HCT116 (cell line): ENCODE data around the gene CARNS1. TPM values are rescaled to one million over a fixed set of nuclear protein-coding genes. Genes with fewer than 3 reads are reported as not detected.

Experiments
- ATAC-seq: fragments of 200-7000 bp; cut with Tn5 transposase; 2 replicates; pipeline ENCODE4 v1.9.1; 2020; ENCODE audit warnings: mild to moderate bottlenecking, moderate library complexity
- BruUV-seq: library from RNA; stranded (reverse); fragments of 400-500 nt; replicated peaks from 2 replicates; lab custom pipeline; 2021; lab: Mats Ljungman, UMichigan
- CTCF ChIA-PET: fragments of 300-600 bp; sonication (Branson Sonifier 250); formaldehyde crosslinking; loops from one replicate; lab custom pipeline; 2021; ENCODE audit warnings: antibody characterized with exemption; lab: Charles Lee
- POLR2A ChIA-PET: fragments of 300-600, 350-600 bp; sonication (Branson Sonifier 250); formaldehyde crosslinking; loops from one replicate; lab custom pipeline; 2021; ENCODE audit warnings: antibody characterized with exemption; lab: Charles Lee
- RAD21 ChIA-PET, 2 experiments: fragments of 300-600 bp; sonication (Branson Sonifier 250); formaldehyde crosslinking; loops; one replicate each; lab custom pipeline; 2023; ENCODE audit warnings: low total read pairs in 2 of 2; ENCODE audit not compliant: uncharacterized antibody in 2 of 2, unreplicated experiment in 2 of 2, low non-redundant PET in 1 of 2; lab: Charles Lee
- DNase-seq: peaks from one replicate; pipeline ENCODE4 v3.0.0-alpha.2; 2010; ENCODE audit warnings: low read depth, low spot score
- H2AFZ ChIP-seq: fragments of 200-600 bp; shearing (Covaris generic), sonication (generic); 2 replicates; pipeline ENCODE4 v1.6.1; 2017; ENCODE audit warnings: low read depth, mixed run types, mixed read lengths, antibody characterized with exemption, low read length; ENCODE audit not compliant: poor library complexity, severe bottlenecking
- H3K27ac ChIP-seq: 2 replicates; pipeline ENCODE4 v1.5.1; 2012; ENCODE audit warnings: low read depth, low read length
- H3K27me3 ChIP-seq: fragments of 200-600 bp; sonication (generic); 2 replicates; pipeline ENCODE4 v1.6.1; 2016; ENCODE audit warnings: mixed run types, low read length, mixed read lengths; ENCODE audit not compliant: insufficient read depth
- H3K36me3 ChIP-seq, 2 experiments: fragments of 200-500 bp in 1 of 2; fragments of 200-600 bp in 1 of 2; sonication (Bioruptor generic) in 1 of 2; sonication (generic) in 1 of 2; 2 replicates each; pipeline versions ENCODE4 v1.5.1 to v1.6.1; 2014 to 2016; ENCODE audit warnings: low read length in 2 of 2, inconsistent platforms in 1 of 2, mixed read lengths in 1 of 2, mixed run types in 1 of 2; ENCODE audit not compliant: insufficient read depth in 2 of 2, control insufficient read depth in 1 of 2
- H3K4me1 ChIP-seq, 2 experiments: fragments of 200-600 bp in 1 of 2; sonication (generic) in 1 of 2; 2 replicates each; pipeline versions ENCODE4 v1.5.1 to v1.6.1; 2012 to 2017; ENCODE audit warnings: low read length in 2 of 2, inconsistent platforms in 1 of 2, mild to moderate bottlenecking in 1 of 2, mixed read lengths in 1 of 2, mixed run types in 1 of 2, moderate library complexity in 1 of 2; ENCODE audit not compliant: insufficient read depth in 2 of 2, control insufficient read depth in 1 of 2
- H3K4me2 ChIP-seq: fragments of 200-600 bp; sonication (generic); 2 replicates; pipeline ENCODE4 v1.6.1; 2017; ENCODE audit warnings: mixed run types, low read length, mixed read lengths
- H3K4me3 ChIP-seq, 2 experiments: fragments of 200-600 bp in 1 of 2; sonication (generic) in 1 of 2; replicated peaks in 1 of 2; 2 replicates each; pipeline ENCODE4 v1.5.1; 2011 to 2016; ENCODE audit warnings: low read length in 2 of 2, control low read depth in 1 of 2, low read depth in 1 of 2, mild to moderate bottlenecking in 1 of 2, mixed read lengths in 1 of 2, mixed run types in 1 of 2
- H3K79me2 ChIP-seq: fragments of 200-600 bp; sonication (generic); 2 replicates; pipeline ENCODE4 v1.6.1; 2017; ENCODE audit warnings: mild to moderate bottlenecking, mixed run types, low read length, moderate library complexity, mixed read lengths; ENCODE audit not compliant: insufficient read depth
- H3K9ac ChIP-seq: fragments of 200-600 bp; sonication (generic); 2 replicates; pipeline ENCODE4 v1.6.1; 2016; ENCODE audit warnings: low read length, mixed read lengths
- H3K9me2 ChIP-seq: fragments of 200-600 bp; sonication (generic), shearing (Covaris generic); 2 replicates; pipeline ENCODE4 v1.6.1; 2017; ENCODE audit warnings: mixed run types, mild to moderate bottlenecking, moderate library complexity; ENCODE audit not compliant: insufficient read depth
- H3K9me3 ChIP-seq, 2 experiments: fragments of 200-500 bp in 1 of 2; fragments of 200-600 bp in 1 of 2; sonication (Bioruptor generic) in 1 of 2; sonication (generic) in 1 of 2; 2 replicates each; pipeline ENCODE4 v1.6.1; 2014 to 2017; ENCODE audit warnings: low read length in 2 of 2, mixed read lengths in 2 of 2, inconsistent platforms in 1 of 2, low read depth in 1 of 2, mild to moderate bottlenecking in 1 of 2, mixed run types in 1 of 2, moderate library complexity in 1 of 2; ENCODE audit not compliant: control insufficient read depth in 1 of 2, insufficient read depth in 1 of 2
- H4K20me1 ChIP-seq: fragments of 200-600 bp; sonication (generic), shearing (Covaris generic); 2 replicates; pipeline ENCODE4 v1.6.1; 2017; ENCODE audit warnings: mixed run types, mild to moderate bottlenecking, moderate library complexity; ENCODE audit not compliant: insufficient read depth
- ATF3 ChIP-seq: IDR thresholded peaks from 2 replicates; pipeline ENCODE4 v1.6.1; 2012
- CBX3 ChIP-seq: IDR thresholded peaks from 2 replicates; pipeline ENCODE4 v1.6.1; 2012; ENCODE audit warnings: low read depth
- EGR1 ChIP-seq: IDR thresholded peaks from 2 replicates; pipeline ENCODE4 v1.6.1; 2012; ENCODE audit warnings: low read depth
- ELF1 ChIP-seq: IDR thresholded peaks from 2 replicates; pipeline ENCODE4 v1.6.1; 2012; ENCODE audit warnings: low read depth, borderline replicate concordance
- POLR2AphosphoS5 ChIP-seq: IDR thresholded peaks from 2 replicates; pipeline ENCODE4 v1.6.1; 2011; ENCODE audit warnings: mild to moderate bottlenecking, low read depth, low read length, moderate library complexity
- SIN3A ChIP-seq: IDR thresholded peaks from 2 replicates; pipeline ENCODE4 v1.6.1; 2012; ENCODE audit warnings: low read depth
- YY1 ChIP-seq: IDR thresholded peaks from 2 replicates; pipeline ENCODE4 v1.6.1; 2011; ENCODE audit warnings: low read length, low read depth, moderate library complexity, mild to moderate bottlenecking; ENCODE audit not compliant: insufficient replicate concordance; ENCODE audit errors: extremely low read depth
- ZFX ChIP-seq: fragments of 450-650 bp; IDR thresholded peaks from 2 replicates; pipeline ENCODE4 v1.6.1; 2017
- ZNF274 ChIP-seq: fragments of 200-500 bp; sonication (Bioruptor generic); IDR thresholded peaks from 2 replicates; pipeline ENCODE4 v1.6.1; 2014; ENCODE audit warnings: mild to moderate bottlenecking, low read depth, low read length, inconsistent platforms
- intact Hi-C: fragments of 100-400 bp; cut with micrococcal nuclease; formaldehyde crosslinking; loops from 2 replicates; pipeline ENCODE4 v1.10.0; 2022
- total RNA-seq: library from RNA; stranded (reverse); gene quantifications from one replicate; pipeline ENCODE4 v1.2.1, GENCODE V29; 2021; ENCODE audit not compliant: unreplicated experiment
- TF ChIP-seq, protein P1 (sequence below), 3 experiments: fragments of 200-600 bp in 1 of 3; sonication (generic) in 1 of 3; IDR thresholded peaks in 2 of 3; conservative IDR thresholded peaks in 1 of 3; 2 replicates each; pipeline ENCODE4 v1.5.1; 2012 to 2017; ENCODE audit warnings: low read depth in 2 of 3, low read length in 2 of 3, antibody characterized with exemption in 1 of 3, borderline replicate concordance in 1 of 3, control low read depth in 1 of 3, mild to moderate bottlenecking in 1 of 3, mixed read lengths in 1 of 3, mixed run types in 1 of 3, moderate library complexity in 1 of 3; ENCODE audit not compliant: insufficient read depth in 1 of 3
- TF ChIP-seq, protein P2 (sequence below): IDR thresholded peaks from 2 replicates; pipeline ENCODE4 v1.6.1; 2012; ENCODE audit warnings: low read depth

Gene CARNS1
- total RNA-seq, 1 experiment from 2014 or later = 1.0 TPM

- intact Hi-C loops = no loop called here
- Histone ChIP-seq H4K20me1 (no peaks in the 10 kb centered on the region), H3K9me3 (no peaks in the 10 kb centered on the region), H3K79me2 (no peaks in the 10 kb centered on the region), H3K27me3 (no peaks in the 10 kb centered on the region), H2AFZ (no peak overlapping the region), H3K4me1 (peaks cover 17 to 45% of the 10 kb centered on the region in 2 experiments; a peak in 3 of 4 replicates), H3K4me3 (peak overlapping the region; percentile 40 to 63), H3K4me2 (peak overlapping the region; percentile 72), H3K27ac (peak overlapping the region; percentile 83), H3K9ac (peak overlapping the region; percentile 79), H3K36me3 (no peaks in the 10 kb centered on the region), H3K9me2 (no peaks in the 10 kb centered on the region)
- no TSS peak for BruUV-seq
- POLR2A ChIA-PET = interaction anchor here (0.5 to 1.4 kb wide), 2 partner anchors 18 to 73 kb away, joined by 3 to 4 read pairs; partner anchors contain the start of gene PPP1CA
- RAD21 ChIA-PET = interaction anchor here in 1 of 2 experiments (1.3 kb wide), 1 partner anchor 18 kb away, joined by 4 read pairs; the partner anchor contains the start of gene PPP1CA
- CTCF ChIA-PET = interaction anchor here (0.5 to 1.7 kb wide), 3 partner anchors 19 to 85 kb away, joined by 3 to 6 read pairs (median 3); partner anchors contain the start of genes PITPNM1 and PPP1CA
- no peak for DNase-seq
- TF ChIP-seq ATF3 = no peak
- TF ChIP-seq ZNF274 = no peak
- TF ChIP-seq SIN3A = no peak
- no peak for ATAC-seq
These were observed 4.7 kb downstream of the CARNS1 start for GRCh38 chr11:67420147-67420645.

DNA sequence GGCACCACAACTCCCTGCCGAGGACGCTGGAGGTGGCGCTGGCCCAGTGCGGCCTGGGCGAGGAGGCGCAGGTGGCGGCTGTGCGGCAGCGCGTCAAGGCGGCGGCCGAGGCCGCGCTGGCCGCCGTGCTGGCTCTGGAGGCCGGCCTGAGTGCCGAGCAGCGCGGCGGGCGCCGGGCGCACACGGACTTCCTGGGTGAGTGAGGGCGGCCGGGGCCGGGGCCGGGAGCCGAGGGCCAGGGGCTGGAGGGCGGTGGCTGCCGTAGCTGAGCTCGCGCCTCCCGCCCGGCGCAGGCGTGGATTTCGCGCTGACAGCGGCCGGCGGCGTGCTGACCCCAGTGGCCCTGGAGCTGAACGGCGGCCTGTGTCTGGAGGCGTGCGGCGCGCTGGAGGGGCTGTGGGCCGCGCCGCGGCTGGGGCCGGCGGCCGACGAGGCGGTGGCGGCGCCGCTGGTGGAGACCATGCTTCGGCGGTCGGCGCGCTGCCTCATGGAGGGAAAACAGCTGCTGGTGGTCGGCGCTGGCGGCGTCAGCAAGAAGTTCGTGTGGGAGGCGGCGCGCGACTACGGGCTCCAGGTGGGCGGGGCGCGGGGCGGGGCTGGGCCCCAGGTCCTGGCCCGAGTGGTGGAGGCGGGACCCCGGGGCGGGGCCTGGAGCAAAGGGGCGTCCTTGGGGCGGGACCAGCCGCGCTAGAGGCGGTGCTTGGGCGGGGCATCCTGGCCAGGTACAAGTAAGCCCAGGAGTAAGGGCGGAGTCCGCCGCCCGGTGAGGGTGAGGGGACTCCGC is 5.4 kb downstream of the CARNS1 start:
- peaks cover 17 to 40% of the 10 kb centered on the region in 2 experiments; a peak in 3 of 4 replicates for H3K4me1 ChIP-seq
- H3K27me3 ChIP-seq = no peaks in the 10 kb centered on the region
- H3K4me2 ChIP-seq = peak overlapping the region; percentile 72
- H3K9me3 ChIP-seq = no peaks in the 10 kb centered on the region
- H4K20me1 ChIP-seq = no peaks in the 10 kb centered on the region
- no peaks in the 10 kb centered on the region for H3K9me2 ChIP-seq
- peak overlapping the region; percentile 83 for H3K27ac ChIP-seq
- ChIA-PET RAD21 (interaction anchor here in 1 of 2 experiments (1.3 kb wide), 1 partner anchor 19 kb away, joined by 4 read pairs; the partner anchor contains the start of gene PPP1CA), POLR2A (interaction anchor here (0.5 to 1.4 kb wide), 2 partner anchors 19 to 73 kb away, joined by 3 to 4 read pairs; partner anchors contain the start of gene PPP1CA), CTCF (interaction anchor here (0.5 to 1.7 kb wide), 5 partner anchors 19 to 754 kb away, joined by 3 to 6 read pairs (median 3); partner anchors contain the start of genes PITPNM1 and PPP1CA)
- H3K4me3 ChIP-seq = peak overlapping the region; percentile 40 to 63
- peak; percentile 95 for ATAC-seq
- H3K79me2 ChIP-seq = no peaks in the 10 kb centered on the region
- no TSS peak for BruUV-seq
- intact Hi-C loops = no loop called here
- DNase-seq = peak; percentile 81
- H3K9ac ChIP-seq = peak overlapping the region; percentile 79
- H2AFZ ChIP-seq = no peak overlapping the region
- no peaks in the 10 kb centered on the region for H3K36me3 ChIP-seq
- no peak for TF ChIP-seq YY1
- no peak for TF ChIP-seq EGR1
- TF ChIP-seq, protein P1, sequence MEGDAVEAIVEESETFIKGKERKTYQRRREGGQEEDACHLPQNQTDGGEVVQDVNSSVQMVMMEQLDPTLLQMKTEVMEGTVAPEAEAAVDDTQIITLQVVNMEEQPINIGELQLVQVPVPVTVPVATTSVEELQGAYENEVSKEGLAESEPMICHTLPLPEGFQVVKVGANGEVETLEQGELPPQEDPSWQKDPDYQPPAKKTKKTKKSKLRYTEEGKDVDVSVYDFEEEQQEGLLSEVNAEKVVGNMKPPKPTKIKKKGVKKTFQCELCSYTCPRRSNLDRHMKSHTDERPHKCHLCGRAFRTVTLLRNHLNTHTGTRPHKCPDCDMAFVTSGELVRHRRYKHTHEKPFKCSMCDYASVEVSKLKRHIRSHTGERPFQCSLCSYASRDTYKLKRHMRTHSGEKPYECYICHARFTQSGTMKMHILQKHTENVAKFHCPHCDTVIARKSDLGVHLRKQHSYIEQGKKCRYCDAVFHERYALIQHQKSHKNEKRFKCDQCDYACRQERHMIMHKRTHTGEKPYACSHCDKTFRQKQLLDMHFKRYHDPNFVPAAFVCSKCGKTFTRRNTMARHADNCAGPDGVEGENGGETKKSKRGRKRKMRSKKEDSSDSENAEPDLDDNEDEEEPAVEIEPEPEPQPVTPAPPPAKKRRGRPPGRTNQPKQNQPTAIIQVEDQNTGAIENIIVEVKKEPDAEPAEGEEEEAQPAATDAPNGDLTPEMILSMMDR (IDR thresholded peaks at IDR 0.05 in 2 of 3, conservative IDR thresholded peaks at IDR 0.05 in 1 of 3; ENCODE audit: borderline replicate concordance in 1 of 3, insufficient read depth in 1 of 3, low read depth in 2 of 3, low read length in 2 of 3) = no peak
- TF ChIP-seq ELF1 = no peak
- TF ChIP-seq POLR2AphosphoS5 = peak; percentile 69
- TF ChIP-seq, protein P2, sequence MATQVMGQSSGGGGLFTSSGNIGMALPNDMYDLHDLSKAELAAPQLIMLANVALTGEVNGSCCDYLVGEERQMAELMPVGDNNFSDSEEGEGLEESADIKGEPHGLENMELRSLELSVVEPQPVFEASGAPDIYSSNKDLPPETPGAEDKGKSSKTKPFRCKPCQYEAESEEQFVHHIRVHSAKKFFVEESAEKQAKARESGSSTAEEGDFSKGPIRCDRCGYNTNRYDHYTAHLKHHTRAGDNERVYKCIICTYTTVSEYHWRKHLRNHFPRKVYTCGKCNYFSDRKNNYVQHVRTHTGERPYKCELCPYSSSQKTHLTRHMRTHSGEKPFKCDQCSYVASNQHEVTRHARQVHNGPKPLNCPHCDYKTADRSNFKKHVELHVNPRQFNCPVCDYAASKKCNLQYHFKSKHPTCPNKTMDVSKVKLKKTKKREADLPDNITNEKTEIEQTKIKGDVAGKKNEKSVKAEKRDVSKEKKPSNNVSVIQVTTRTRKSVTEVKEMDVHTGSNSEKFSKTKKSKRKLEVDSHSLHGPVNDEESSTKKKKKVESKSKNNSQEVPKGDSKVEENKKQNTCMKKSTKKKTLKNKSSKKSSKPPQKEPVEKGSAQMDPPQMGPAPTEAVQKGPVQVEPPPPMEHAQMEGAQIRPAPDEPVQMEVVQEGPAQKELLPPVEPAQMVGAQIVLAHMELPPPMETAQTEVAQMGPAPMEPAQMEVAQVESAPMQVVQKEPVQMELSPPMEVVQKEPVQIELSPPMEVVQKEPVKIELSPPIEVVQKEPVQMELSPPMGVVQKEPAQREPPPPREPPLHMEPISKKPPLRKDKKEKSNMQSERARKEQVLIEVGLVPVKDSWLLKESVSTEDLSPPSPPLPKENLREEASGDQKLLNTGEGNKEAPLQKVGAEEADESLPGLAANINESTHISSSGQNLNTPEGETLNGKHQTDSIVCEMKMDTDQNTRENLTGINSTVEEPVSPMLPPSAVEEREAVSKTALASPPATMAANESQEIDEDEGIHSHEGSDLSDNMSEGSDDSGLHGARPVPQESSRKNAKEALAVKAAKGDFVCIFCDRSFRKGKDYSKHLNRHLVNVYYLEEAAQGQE = no peak
- no peak for TF ChIP-seq CBX3
- peak; percentile 89 for TF ChIP-seq ZFX
